DOHH2 (cell line): ENCODE data around the gene NEDD4L.

Source experiments
- H3F3A ChIP-seq: fragments of 200-600 bp; sonication (generic), shearing (Covaris generic); 2 replicates; pipeline ENCODE4 v1.6.0; 2016; ENCODE audit warnings: antibody characterized with exemption, mild to moderate bottlenecking; ENCODE audit not compliant: control insufficient read depth, insufficient read depth
- H3K27ac ChIP-seq: fragments of 200-600 bp; sonication (generic); 2 replicates; pipeline ENCODE4 v1.5.1; 2014; ENCODE audit warnings: low read depth, mild to moderate bottlenecking, low read length, moderate library complexity
- H3K27me3 ChIP-seq: fragments of 200-600 bp; sonication (generic); 2 replicates; pipeline ENCODE4 v1.6.1; 2014; ENCODE audit warnings: mild to moderate bottlenecking, low read length, mixed read lengths; ENCODE audit not compliant: control insufficient read depth
- H3K36me3 ChIP-seq: fragments of 200-600 bp; sonication (generic); 2 replicates; pipeline ENCODE4 v1.6.1; 2014; ENCODE audit warnings: mild to moderate bottlenecking, low read length, moderate library complexity, mixed read lengths; ENCODE audit not compliant: control insufficient read depth
- H3K4me1 ChIP-seq: fragments of 200-600 bp; sonication (generic); 2 replicates; pipeline ENCODE4 v1.6.1; 2014; ENCODE audit warnings: mild to moderate bottlenecking, low read length, mixed read lengths; ENCODE audit not compliant: control insufficient read depth
- H3K4me2 ChIP-seq: fragments of 200-600 bp; sonication (generic); 2 replicates; pipeline ENCODE4 v1.6.0; 2014; ENCODE audit warnings: mild to moderate bottlenecking, low read length, moderate library complexity
- H3K4me3 ChIP-seq: fragments of 200-600 bp; sonication (generic); 2 replicates; pipeline ENCODE4 v1.5.1; 2014; ENCODE audit warnings: mild to moderate bottlenecking, low read length, mixed read lengths
- H3K79me2 ChIP-seq: fragments of 200-600 bp; sonication (generic); 2 replicates; pipeline ENCODE4 v1.6.1; 2014; ENCODE audit warnings: mild to moderate bottlenecking, low read length, mixed read lengths; ENCODE audit not compliant: control insufficient read depth
- H3K9me2 ChIP-seq: fragments of 200-600 bp; sonication (generic); replicated peaks from 2 replicates; pipeline ENCODE4 v1.6.1; 2014; ENCODE audit warnings: mild to moderate bottlenecking, low read length, mixed read lengths; ENCODE audit not compliant: control insufficient read depth
- H3K9me3 ChIP-seq: fragments of 200-600 bp; sonication (generic); 2 replicates; pipeline ENCODE4 v1.6.1; 2014; ENCODE audit warnings: antibody characterized with exemption, low read length, mixed read lengths; ENCODE audit not compliant: control insufficient read depth, insufficient read depth
- H4K20me1 ChIP-seq: fragments of 200-600 bp; sonication (generic); 2 replicates; pipeline ENCODE4 v1.6.0; 2014; ENCODE audit warnings: low read depth, mild to moderate bottlenecking, antibody characterized with exemption, low read length, moderate library complexity; ENCODE audit not compliant: control insufficient read depth, insufficient read depth
- CTCF ChIP-seq: fragments of 200-600 bp; sonication (generic); IDR thresholded peaks from one replicate; pipeline ENCODE4 v1.5.1; 2014; ENCODE audit warnings: antibody characterized with exemption, mild to moderate bottlenecking, low read depth, low read length; ENCODE audit not compliant: poor library complexity, severe bottlenecking
- EZH2phosphoT487 ChIP-seq: fragments of 200-600 bp; sonication (generic); IDR thresholded peaks from 2 replicates; pipeline ENCODE4 v1.6.1; 2017; ENCODE audit warnings: borderline replicate concordance, mild to moderate bottlenecking, antibody characterized with exemption, low read length, moderate library complexity, mixed read lengths

NEDD4L gene

DNA sequence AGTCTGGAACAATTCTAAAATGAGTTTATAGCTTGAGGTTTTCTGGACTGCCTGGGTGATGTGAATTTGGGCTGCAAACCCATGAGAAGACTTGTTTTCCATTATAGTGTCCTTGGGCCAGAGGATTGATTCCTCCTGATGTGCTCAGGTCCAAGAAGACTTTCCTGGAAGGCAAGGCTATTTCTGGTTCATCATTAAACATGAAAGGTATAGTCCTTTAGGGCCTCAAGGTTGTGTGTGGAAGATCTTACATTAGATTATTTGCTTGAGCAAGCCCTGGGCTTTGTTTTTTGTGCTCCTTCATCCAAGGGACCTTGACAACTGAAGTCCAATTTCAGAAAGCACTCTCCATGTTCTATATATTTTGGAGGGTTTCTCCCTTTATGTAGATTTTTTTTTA, 26.8 kb upstream of the NEDD4L start:
- Histone ChIP-seq H3K4me1 (peaks cover 62% of the 10 kb centered on the region), H3K9me3 (peaks cover 14% of the 10 kb centered on the region), H4K20me1 (no peaks in the 10 kb centered on the region), H3K4me3 (no peak overlapping the region), H3K36me3 (peaks cover 11% of the 10 kb centered on the region; the same call in 1 of the 2 replicates), H3K9me2 (no peaks in the 10 kb centered on the region), H3K27me3 (no peaks in the 10 kb centered on the region), H3K79me2 (no peaks in the 10 kb centered on the region), H3K4me2 (no peak overlapping the region), H3K27ac (no peak overlapping the region), H3F3A (peaks cover 15% of the 10 kb centered on the region)
- no peak for TF ChIP-seq EZH2phosphoT487
- TF ChIP-seq CTCF: no peak

- Histone ChIP-seq H3K27me3 (no peaks in the 10 kb centered on the region), H3K36me3 (peaks cover 11% of the 10 kb centered on the region; the same call in 1 of the 2 replicates), H3K79me2 (no peaks in the 10 kb centered on the region), H3K27ac (no peak overlapping the region), H3K9me2 (no peaks in the 10 kb centered on the region), H3K9me3 (peaks cover 14% of the 10 kb centered on the region), H3K4me2 (no peak overlapping the region), H4K20me1 (no peaks in the 10 kb centered on the region), H3K4me3 (no peak overlapping the region), H3F3A (peaks cover under 1% of the 10 kb centered on the region; the same call in 1 of the 2 replicates), H3K4me1 (peaks cover 29% of the 10 kb centered on the region)
- TF ChIP-seq EZH2phosphoT487: no peak
- TF ChIP-seq CTCF: no peak
Observed at GRCh38 chr18:58020567-58021107, 23.4 kb upstream of the NEDD4L start.

- Histone ChIP-seq H4K20me1 (no peaks in the 10 kb centered on the region), H3K27ac (no peak overlapping the region), H3K4me2 (no peak overlapping the region), H3K79me2 (no peaks in the 10 kb centered on the region), H3F3A (no peaks in the 10 kb centered on the region), H3K36me3 (peaks cover 6% of the 10 kb centered on the region; the same call in 1 of the 2 replicates), H3K4me1 (peaks cover 25% of the 10 kb centered on the region), H3K9me3 (peaks cover 9% of the 10 kb centered on the region), H3K27me3 (no peaks in the 10 kb centered on the region), H3K4me3 (no peak overlapping the region), H3K9me2 (no peaks in the 10 kb centered on the region)
- TF ChIP-seq CTCF: no peak
- no peak for TF ChIP-seq EZH2phosphoT487
Observed at GRCh38 chr18:58021504-58021903, 22.5 kb upstream of the NEDD4L start.
